ENCODE data around the gene SETD6. TPM values are rescaled to one million over a fixed set of nuclear protein-coding genes. Genes with fewer than 3 reads are reported as not detected.

The SETD6 gene
- total and polyA plus RNA-seq, 2 of the 13 experiments (the other 11 are each of a cell fraction or from before 2014, with no cell fraction given): 24.0 to 25.7 TPM

DNA sequence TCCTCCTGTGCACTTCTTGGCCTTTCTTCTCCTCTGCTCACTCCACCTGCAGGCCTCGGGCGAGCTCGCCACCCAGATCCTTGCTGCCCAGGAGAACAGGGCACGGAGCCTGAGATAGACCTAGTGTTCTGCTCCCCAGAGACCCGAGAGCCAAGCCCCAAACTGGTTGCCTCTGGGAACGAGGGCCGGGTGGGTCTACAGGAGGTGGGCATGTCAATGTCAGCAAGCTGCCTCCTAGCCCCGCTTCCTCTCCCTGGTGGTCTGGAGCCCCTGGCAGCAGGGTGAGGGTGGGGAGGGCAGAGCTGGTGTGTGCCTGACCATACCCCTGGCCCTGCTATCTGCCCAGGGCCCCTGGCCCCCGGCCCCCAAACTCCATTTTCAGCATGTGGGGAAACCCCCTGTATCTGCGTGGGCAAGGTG lies 16.2 kb upstream of the SETD6 start (continued):
- TF ChIP-seq, protein P1, sequence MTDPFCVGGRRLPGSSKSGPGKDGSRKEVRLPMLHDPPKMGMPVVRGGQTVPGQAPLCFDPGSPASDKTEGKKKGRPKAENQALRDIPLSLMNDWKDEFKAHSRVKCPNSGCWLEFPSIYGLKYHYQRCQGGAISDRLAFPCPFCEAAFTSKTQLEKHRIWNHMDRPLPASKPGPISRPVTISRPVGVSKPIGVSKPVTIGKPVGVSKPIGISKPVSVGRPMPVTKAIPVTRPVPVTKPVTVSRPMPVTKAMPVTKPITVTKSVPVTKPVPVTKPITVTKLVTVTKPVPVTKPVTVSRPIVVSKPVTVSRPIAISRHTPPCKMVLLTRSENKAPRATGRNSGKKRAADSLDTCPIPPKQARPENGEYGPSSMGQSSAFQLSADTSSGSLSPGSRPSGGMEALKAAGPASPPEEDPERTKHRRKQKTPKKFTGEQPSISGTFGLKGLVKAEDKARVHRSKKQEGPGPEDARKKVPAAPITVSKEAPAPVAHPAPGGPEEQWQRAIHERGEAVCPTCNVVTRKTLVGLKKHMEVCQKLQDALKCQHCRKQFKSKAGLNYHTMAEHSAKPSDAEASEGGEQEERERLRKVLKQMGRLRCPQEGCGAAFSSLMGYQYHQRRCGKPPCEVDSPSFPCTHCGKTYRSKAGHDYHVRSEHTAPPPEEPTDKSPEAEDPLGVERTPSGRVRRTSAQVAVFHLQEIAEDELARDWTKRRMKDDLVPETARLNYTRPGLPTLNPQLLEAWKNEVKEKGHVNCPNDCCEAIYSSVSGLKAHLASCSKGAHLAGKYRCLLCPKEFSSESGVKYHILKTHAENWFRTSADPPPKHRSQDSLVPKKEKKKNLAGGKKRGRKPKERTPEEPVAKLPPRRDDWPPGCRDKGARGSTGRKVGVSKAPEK (CRISPR knock-in tag; IDR thresholded peaks at IDR 0.05; ENCODE audit: borderline replicate concordance): no peak
- no peak for TF ChIP-seq ZNF879 (CRISPR knock-in tag; IDR thresholded peaks at IDR 0.05)
- TF ChIP-seq GATA4 (IDR thresholded peaks at IDR 0.05; ENCODE audit: borderline replicate concordance, low read depth): no peak
- TF ChIP-seq DNMT1 (CRISPR knock-in tag; IDR thresholded peaks at IDR 0.05): no peak
- TF ChIP-seq ZNF841 (CRISPR knock-in tag; IDR thresholded peaks at IDR 0.05; ENCODE audit: borderline replicate concordance): no peak
- TF ChIP-seq HNRNPLL (IDR thresholded peaks at IDR 0.05; ENCODE audit: low read depth, low read length, poor library complexity, severe bottlenecking): no peak
- TF ChIP-seq ELF1 (CRISPR knock-in tag; IDR thresholded peaks at IDR 0.05): no peak
- TF ChIP-seq THYN1 (CRISPR knock-in tag; IDR thresholded peaks at IDR 0.05; ENCODE audit: borderline replicate concordance, low read depth): no peak
- TF ChIP-seq, protein P2, sequence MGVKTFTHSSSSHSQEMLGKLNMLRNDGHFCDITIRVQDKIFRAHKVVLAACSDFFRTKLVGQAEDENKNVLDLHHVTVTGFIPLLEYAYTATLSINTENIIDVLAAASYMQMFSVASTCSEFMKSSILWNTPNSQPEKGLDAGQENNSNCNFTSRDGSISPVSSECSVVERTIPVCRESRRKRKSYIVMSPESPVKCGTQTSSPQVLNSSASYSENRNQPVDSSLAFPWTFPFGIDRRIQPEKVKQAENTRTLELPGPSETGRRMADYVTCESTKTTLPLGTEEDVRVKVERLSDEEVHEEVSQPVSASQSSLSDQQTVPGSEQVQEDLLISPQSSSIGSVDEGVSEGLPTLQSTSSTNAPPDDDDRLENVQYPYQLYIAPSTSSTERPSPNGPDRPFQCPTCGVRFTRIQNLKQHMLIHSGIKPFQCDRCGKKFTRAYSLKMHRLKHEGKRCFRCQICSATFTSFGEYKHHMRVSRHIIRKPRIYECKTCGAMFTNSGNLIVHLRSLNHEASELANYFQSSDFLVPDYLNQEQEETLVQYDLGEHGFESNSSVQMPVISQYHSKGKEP (CRISPR knock-in tag; IDR thresholded peaks at IDR 0.05): no peak
- no peak for TF ChIP-seq FOXC1 (CRISPR knock-in tag; IDR thresholded peaks at IDR 0.05; ENCODE audit: borderline replicate concordance)
- no peak for TF ChIP-seq ZNF180 (CRISPR knock-in tag; IDR thresholded peaks at IDR 0.05; ENCODE audit: borderline replicate concordance, low read depth)

Data from HepG2 (cell line).